ENCODE results near the gene LINC01488.

- TF ChIP-seq CTCF (IDR thresholded peaks at IDR 0.05; ENCODE audit: insufficient read depth, low read length, poor library complexity, severe bottlenecking) (no peak), EZH2phosphoT487 (conservative IDR thresholded peaks at IDR 0.05; ENCODE audit: low read length) (no peak)
Observed at GRCh38 chr11:69484427-69485259, 3.2 kb downstream of the LINC01488 start.

All from SU-DHL-6 (cell line).